GM18505 (cell line): ENCODE results near the gene LSM10.

Experiments used
- ATAC-seq: cut with Tn5 transposase; IDR thresholded peaks from one replicate; pipeline ENCODE4 v1.9.1; 2021; ENCODE audit not compliant: unreplicated experiment
- POLR2A ChIP-seq: IDR thresholded peaks from 4 replicates; pipeline ENCODE4 v1.6.1; 2011; ENCODE audit warnings: borderline replicate concordance; ENCODE audit not compliant: insufficient read depth, insufficient read length; ENCODE audit errors: extremely low read depth

The LSM10 gene

DNA sequence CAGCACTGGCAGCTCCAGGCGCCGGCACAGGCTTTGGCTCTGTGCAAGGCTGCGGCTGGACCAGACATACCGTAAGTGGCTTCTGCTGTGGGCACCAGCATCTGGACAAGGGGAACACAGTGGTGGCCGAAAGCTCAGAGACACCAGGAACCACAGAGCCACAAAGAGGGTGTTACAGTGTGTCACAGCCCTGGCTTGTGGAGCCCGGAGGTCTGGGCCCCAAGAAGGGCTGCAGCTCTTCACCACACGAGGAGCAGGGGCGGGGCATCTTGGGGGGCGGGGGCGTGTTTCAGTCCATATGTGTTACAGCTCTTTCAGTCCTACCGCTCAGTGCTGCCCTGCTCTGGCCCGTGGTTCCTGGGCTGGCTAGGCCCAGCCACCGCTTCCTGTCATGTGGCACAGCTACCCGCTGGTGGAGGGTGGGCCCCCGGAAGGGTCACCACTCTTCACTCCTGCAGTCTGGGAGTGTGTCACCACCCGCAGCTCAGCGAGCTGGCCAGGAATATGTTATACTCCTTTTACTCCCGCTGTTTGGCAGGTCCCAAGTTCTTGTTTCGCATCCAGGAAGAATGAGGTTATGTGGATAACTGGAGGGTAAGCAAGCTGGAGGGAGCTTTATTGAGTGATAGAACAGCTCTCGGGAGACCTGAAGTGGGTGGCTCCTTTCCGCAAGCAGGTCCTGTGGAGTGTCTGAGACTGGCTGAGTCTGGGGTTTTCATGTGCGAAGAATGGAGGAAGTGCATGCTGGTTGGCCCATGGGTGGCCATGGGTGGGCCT is 3.3 kb upstream of the LSM10 start:
- no peak for TF ChIP-seq POLR2A
- no peak for ATAC-seq

- no peak for ATAC-seq
- TF ChIP-seq POLR2A = no peak
Measured at GRCh38 chr1:36400514-36400824, 2.8 kb upstream of the LSM10 start.

GRCh38 chr1:36398370-36398977 is 766 bp upstream of the LSM10 start:
- no peak for ATAC-seq
- TF ChIP-seq POLR2A = no peak

DNA sequence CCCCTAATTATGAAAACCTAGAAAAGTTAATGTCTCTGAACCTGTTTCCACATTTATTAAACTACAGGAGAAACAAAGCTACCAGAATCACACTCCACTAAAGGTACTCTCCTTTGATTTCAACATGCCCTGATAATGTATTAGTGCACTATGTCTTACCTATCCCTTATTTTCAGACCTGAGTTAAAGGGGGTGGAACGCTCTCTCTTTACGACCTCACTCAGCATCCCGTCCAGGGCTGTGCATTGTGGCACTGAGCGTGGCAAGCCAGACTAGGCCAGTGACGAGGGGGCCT is 678 bp downstream of the LSM10 start:
- no peak for TF ChIP-seq POLR2A
- no peak for ATAC-seq

DNA sequence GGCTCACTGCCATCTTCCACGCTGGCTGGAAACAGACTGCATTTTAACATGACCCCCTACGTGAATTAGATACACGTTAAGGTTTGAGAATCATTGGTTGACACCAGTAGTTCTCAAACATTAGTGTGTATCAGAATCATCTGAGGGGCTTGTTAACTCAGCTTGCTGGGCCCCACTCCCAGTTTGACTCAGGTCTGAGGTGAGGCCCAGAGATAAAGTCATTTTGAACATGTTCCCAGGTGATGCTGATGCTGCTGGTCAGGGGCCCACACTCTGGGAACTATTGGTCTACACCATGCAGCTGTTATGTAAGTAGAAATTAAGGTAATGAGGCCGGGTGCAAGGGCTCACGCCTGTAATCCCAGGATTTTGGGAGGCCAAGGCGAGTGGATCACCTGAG is 1.3 kb downstream of the LSM10 start:
- TF ChIP-seq POLR2A = no peak
- no peak for ATAC-seq

GRCh38 chr1:36393686-36394085 is 4.0 kb downstream of the LSM10 start:
- no peak for TF ChIP-seq POLR2A
- ATAC-seq = no peak

- ATAC-seq = no peak
- TF ChIP-seq POLR2A = no peak
Measured at GRCh38 chr1:36392836-36393235, 4.9 kb downstream of the LSM10 start.

- no peak for TF ChIP-seq POLR2A
- no peak for ATAC-seq
Measured at GRCh38 chr1:36391271-36391670, 6.4 kb downstream of the LSM10 start.

DNA sequence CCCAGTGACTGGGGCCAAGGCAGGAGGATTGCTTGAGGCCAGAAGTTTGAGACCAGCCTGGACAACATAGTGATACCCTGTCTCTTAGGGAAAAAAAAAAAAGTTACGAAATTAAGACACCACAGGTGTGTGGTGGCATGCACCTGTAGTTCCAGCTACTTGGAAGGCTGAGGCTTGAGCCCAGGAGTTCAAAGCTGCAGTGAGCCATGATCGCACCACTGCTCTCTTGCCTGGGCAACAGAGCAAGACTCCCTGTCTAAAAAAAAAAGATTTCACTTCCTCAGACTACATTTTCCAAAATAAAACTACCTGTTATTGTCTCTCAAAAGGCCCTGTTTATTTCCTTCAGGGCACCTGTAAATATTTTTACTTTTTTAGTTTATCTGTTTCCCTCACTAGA is 7.3 kb downstream of the LSM10 start:
- TF ChIP-seq POLR2A = no peak
- no peak for ATAC-seq

- TF ChIP-seq POLR2A = no peak
- ATAC-seq = no peak
Measured at GRCh38 chr1:36389999-36390398, 7.7 kb downstream of the LSM10 start.

DNA sequence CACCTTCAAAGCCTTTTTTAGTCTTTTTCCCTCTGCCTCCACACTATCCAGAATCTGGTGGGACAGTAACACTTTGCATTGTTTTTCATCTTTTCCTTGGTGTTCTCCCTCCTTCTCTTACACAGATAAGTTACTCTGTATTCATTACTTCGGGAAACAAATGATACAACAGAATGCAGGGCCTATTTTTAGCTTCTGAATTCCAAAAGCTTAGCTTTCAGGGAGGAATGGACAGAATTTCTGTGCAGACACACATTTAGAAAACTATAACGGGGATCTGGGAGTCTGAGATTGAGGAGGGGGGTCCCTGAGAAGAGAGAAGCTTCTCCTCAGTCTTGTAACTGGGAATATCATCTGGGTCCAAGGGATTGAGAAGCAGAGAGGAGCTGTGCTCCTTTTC is 8.4 kb downstream of the LSM10 start:
- no peak for ATAC-seq
- TF ChIP-seq POLR2A = no peak

DNA sequence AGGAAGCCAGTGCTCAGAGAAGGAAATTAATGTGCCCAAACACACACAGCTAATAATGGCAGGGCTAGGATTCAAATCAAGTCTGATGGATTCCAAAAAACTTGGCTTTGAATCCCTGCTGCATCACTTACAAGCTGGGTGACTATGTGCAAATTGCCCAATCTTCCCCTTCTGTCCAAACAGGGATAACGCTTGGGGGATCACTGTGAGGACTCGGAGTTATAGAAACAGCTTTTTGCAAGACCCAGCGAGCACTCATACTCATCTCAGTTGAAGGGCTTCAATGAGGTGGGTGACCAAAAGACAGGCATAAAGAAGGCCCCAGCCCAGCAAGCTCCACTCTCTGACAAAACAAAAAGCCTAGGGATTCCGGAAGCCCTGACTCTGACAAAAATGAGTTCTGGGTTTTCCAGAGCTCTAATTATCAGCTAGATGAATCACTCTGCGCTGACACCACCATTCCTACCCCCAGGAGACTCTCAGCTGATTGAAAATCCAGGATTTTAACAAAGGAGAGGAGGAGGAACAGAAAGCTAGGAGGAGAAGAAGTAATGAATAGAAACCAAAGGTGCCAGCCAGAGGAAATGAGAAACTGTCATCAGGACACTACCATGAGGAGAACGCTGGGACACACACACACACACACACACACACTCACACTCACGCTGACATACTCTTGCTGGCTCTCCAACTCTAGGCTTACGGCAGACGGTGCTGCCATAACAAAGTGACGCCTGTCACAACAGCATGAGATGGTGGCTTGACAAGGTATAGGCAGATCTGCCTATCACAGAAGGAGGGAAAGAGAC is 10.4 kb downstream of the LSM10 start:
- no peak for ATAC-seq
- no peak for TF ChIP-seq POLR2A

DNA sequence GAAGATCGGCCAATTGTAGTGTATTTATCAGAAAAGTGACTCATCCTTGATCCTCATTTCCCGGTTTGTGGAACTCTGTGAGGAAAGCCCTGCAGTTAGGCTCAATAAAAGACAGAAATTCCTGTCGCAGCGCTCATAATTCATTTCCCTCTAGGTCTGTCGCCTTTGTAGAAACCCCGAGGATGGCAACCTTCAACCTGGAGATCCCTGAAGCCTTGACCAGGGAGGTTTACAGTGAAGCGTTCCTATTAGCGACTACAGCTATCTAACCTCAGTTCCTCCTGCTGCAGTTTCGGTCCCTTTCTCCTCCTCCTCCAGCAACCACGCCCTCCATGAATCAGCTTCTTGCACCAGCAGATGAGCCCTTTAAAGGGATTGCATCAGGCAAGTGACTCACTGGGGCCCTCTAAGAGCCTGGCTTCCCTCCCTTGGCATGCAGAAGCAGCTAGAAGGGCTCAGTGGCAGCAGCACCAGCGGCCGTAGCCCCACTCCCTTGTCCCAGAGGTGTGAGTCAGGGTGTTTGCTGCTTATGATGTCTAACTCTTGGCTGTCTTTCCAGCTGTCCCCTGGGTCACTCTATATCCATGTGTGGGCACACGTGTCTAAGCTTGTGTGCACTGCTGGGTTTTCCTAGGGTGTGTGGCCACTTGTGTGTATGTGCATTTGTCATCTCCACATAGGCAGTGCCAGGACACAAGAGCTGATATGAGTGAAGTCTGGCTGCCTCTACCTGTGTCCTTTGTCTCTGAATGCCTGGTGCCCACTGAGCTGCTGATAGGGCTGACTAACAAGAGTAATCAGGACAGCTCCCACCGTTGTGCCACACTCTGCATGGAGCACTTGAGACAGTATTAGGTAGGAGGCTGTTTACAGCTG is 11.2 kb downstream of the LSM10 start:
- TF ChIP-seq POLR2A = peak; percentile 96
- ATAC-seq = peak; percentile 37

DNA sequence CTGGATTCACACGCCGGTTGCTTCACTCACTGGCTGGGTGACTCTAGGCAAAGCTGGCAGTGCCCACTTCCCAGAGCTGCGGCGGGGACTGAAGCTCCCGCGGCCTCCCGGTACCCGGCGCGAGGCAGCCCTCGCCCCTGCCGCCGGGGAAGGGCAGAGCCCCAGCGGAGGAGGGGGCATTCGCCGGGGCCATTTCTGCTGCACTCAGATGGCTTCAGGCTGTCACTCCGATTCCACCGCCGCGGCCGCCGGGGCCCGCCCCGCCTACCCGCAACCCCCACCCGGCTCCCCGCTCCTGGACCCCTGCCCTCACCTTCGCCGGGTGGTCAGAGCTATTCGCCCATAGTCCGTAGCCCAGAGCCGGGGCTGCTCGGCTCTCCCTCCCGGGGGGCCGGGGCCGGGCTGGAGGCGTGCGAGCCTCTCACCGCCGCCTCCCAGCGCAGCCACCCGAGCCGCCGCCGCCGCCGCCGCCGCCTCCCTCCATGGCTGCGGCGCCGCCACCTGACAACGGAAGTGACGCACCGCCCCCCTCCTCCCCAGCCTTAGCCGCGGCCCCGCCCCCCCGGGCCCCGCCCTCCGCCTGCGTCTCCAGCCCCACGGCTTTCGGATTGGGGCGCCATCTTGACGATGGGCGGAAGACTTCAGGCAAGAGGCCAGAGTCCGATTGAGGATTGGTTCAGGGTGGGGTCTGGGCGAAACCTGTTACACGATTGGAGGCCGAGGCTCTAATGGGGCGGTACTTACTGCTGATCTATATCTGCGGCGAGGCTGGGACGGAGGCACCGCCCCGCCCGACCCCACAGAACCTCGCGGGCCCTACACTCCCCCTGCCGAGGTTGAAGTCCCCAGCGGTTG is 12.1 kb downstream of the LSM10 start, which contains the start of gene STK40:
TSS of gene STK40 (minus strand) at position 515 of the 855 bp plus-strand sequence. CDS start 24,592 bp downstream, outside the sequence.
- TF ChIP-seq POLR2A = peak; percentile 27
- peak; percentile 77 for ATAC-seq
